ENCODE data around the gene PPM1L. TPM values are rescaled to one million over a fixed set of nuclear protein-coding genes. Genes with fewer than 3 reads are reported as not detected.

Gene PPM1L
- total RNA-seq, 4 donors from 2014 or later, result 30.8 to 88.1 (median 52.7) TPM

DNA sequence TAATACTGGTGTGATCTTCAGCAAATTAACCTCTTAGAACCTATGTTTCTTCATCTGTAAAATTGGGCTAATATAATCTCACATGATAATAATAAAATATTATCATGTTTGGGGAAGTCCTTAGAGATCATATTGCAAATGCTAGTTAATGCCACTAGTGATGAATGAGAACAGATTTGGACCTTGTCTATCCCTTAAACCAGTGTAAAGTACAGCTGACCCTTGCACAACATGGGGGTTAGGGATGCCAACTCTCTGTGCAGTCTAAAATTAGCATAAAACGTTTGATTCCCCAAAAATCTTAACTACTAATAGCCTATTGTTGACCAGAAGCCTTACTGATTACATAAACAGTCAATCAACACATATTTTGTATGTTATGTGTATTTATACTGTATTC lies 207.9 kb downstream of the PPM1L start:
- DNase-seq (ENCODE audit: extremely low spot score), result no peak
- Histone ChIP-seq H3K4me3 (no peak overlapping the region), H3K9me3 (no peaks in the 10 kb centered on the region), H3K4me1 (no peaks in the 10 kb centered on the region), H3K36me3 (peaks cover 0 to 3% (median 0%) of the 10 kb centered on the region in 4 donors), H3K27ac (replicated peaks in 1 of 4) (no peak overlapping the region), H3K27me3 (no peaks in the 10 kb centered on the region)
- intact Hi-C loops (cut with DNase I), result no loop called here
- WGBS, result 0% methylated on average over 1 of the region's 1 CpG
- no peak for TF ChIP-seq POLR2A (IDR thresholded peaks at IDR 0.05; ENCODE audit: low read depth)
- TF ChIP-seq, protein P1, sequence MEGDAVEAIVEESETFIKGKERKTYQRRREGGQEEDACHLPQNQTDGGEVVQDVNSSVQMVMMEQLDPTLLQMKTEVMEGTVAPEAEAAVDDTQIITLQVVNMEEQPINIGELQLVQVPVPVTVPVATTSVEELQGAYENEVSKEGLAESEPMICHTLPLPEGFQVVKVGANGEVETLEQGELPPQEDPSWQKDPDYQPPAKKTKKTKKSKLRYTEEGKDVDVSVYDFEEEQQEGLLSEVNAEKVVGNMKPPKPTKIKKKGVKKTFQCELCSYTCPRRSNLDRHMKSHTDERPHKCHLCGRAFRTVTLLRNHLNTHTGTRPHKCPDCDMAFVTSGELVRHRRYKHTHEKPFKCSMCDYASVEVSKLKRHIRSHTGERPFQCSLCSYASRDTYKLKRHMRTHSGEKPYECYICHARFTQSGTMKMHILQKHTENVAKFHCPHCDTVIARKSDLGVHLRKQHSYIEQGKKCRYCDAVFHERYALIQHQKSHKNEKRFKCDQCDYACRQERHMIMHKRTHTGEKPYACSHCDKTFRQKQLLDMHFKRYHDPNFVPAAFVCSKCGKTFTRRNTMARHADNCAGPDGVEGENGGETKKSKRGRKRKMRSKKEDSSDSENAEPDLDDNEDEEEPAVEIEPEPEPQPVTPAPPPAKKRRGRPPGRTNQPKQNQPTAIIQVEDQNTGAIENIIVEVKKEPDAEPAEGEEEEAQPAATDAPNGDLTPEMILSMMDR (IDR thresholded peaks at IDR 0.05), result no peak
- TF ChIP-seq EP300 (IDR thresholded peaks at IDR 0.05), result no peak
- TF ChIP-seq POLR2AphosphoS5 (IDR thresholded peaks at IDR 0.05), result no peak

DNA sequence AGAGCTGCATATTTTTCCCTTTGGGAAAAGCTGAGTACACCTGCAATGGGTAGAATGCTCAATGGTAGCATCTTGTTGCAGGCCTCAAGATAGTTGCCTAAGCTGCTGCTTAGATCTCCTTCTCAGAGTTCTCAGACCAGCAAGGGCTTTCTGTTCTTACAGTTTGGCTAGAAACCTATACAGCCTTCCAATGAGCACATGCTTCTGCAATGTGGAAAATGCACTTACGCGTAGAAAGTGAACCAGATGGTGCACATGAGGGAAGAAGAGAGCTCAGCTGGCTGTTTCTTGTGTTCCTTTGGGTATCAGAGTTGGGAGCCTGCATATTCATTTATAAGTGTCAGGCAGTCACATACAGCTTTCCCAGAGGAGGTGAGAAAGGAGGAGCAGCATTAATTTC lies 212.7 kb downstream of the PPM1L start:
- intact Hi-C loops (cut with DNase I), result no loop called here
- H3K27me3 ChIP-seq, result no peaks in the 10 kb centered on the region
- no peak overlapping the region for H3K27ac ChIP-seq (replicated peaks in 1 of 4)
- no peaks in the 10 kb centered on the region for H3K4me1 ChIP-seq
- no peaks in the 10 kb centered on the region for H3K9me3 ChIP-seq
- WGBS, result 29% methylated on average over 2 of the region's 2 CpGs
- DNase-seq (ENCODE audit: extremely low spot score), result no peak
- peaks cover 0 to 3% (median 0%) of the 10 kb centered on the region in 4 donors for H3K36me3 ChIP-seq
- H3K4me3 ChIP-seq, result no peak overlapping the region
- TF ChIP-seq POLR2A (IDR thresholded peaks at IDR 0.05; ENCODE audit: low read depth), result no peak

DNA sequence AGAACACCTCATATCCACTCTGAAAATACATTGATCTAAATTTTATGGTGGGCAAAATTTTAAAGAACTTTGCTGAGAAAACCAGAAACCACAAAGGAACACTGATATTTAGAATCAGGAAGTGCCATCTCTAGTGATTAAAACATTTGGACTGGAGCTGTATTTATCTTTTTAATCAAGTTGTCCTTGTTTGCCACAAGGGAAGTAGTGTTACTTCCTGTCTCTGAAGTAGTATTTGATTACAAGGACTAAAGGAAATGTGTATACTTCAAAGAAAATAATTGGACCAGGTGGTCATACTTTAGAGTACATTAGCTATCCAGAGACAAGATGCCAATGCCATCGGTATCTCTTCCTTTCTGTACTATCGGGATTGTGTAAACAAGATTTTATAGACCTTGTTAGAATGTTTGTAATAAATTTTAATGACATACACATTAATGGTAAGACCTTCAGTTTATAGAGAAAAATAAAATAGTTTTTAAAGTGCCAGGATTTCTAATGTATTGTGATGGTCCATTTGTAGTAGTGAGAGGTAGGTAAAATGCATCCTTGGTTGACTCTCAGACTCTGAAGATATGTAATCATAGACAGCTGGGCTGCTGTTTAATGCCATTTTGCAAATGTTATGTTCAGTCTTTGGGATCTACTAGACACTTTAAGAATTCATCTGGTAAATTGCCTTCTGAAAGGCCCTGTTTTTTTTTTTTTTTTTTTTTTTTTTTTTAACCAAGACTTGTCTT lies 217.2 kb downstream of the PPM1L start:
- Histone ChIP-seq H3K4me3 (no peak overlapping the region), H3K9me3 (no peaks in the 10 kb centered on the region), H3K36me3 (no peaks in the 10 kb centered on the region), H3K4me1 (no peaks in the 10 kb centered on the region), H3K27me3 (no peaks in the 10 kb centered on the region), H3K27ac (replicated peaks in 1 of 4) (no peak overlapping the region)
- TF ChIP-seq EP300 (IDR thresholded peaks at IDR 0.05) (no peak), POLR2AphosphoS5 (IDR thresholded peaks at IDR 0.05) (no peak), POLR2A (IDR thresholded peaks at IDR 0.05; ENCODE audit: low read depth) (no peak)
- TF ChIP-seq, protein P1 (IDR thresholded peaks at IDR 0.05), result no peak
- 74% methylated on average over 2 of the region's 2 CpGs for WGBS
- intact Hi-C loops (cut with DNase I), result no loop called here
- no peak for DNase-seq (ENCODE audit: extremely low spot score)

DNA sequence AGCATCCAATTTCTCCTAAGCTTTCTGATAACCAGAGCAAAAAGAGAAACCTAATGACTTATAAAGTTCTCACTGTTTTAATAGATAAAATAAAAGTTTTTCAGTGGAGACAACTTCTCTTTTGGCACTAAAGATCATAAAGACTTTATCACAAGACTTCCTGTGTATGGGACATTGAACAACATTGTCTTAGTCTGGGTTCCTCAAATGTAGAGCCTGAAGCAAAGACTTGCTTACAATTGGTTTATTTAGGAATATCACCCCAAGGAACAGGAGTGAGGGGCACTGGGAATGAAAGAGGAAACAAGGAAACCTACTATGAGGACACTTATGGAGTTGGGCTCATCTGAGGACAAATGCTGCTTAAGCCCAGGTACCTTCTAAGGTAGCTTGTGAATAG lies 221.7 kb downstream of the PPM1L start:
- no peak overlapping the region for H3K27ac ChIP-seq (replicated peaks in 1 of 4)

DNA sequence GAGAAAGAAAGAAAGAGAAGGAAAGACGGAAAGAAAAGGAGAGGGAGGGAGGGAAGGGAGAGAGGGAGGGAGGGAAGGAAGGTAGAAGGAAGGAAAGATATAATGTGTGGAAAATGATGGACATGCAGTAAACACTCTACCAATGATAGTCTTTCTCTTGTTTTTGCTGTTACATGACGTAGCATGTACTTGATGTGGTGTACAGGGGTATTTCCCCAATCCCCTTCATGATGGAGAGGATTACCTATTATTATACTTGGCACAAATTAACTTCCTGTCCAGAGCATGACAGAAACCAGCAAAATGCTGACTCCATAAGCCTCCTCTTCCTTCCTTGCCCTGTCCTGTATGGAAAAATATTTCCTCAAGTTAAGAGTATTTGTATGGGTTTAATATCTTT lies 224.7 kb downstream of the PPM1L start:
- no peaks in the 10 kb centered on the region for H3K27me3 ChIP-seq
- no peak overlapping the region for H3K27ac ChIP-seq (replicated peaks in 1 of 4)
- 73% methylated on average over 2 of the region's 2 CpGs for WGBS
- H3K4me1 ChIP-seq, result no peaks in the 10 kb centered on the region
- TF ChIP-seq EP300 (IDR thresholded peaks at IDR 0.05) (no peak), POLR2A (IDR thresholded peaks at IDR 0.05; ENCODE audit: low read depth) (no peak), POLR2AphosphoS5 (IDR thresholded peaks at IDR 0.05) (no peak)
- TF ChIP-seq, protein P1 (IDR thresholded peaks at IDR 0.05), result no peak
- no peaks in the 10 kb centered on the region for H3K9me3 ChIP-seq
- intact Hi-C loops (cut with DNase I), result no loop called here
- no peak for DNase-seq (ENCODE audit: extremely low spot score)
- no peaks in the 10 kb centered on the region for H3K36me3 ChIP-seq
- H3K4me3 ChIP-seq, result no peak overlapping the region

More for the DNA sequence above, 221.7 kb downstream of the PPM1L start:
- intact Hi-C loops (cut with DNase I), result no loop called here
- no peaks in the 10 kb centered on the region for H3K27me3 ChIP-seq
- H3K4me1 ChIP-seq, result no peaks in the 10 kb centered on the region
- TF ChIP-seq, protein P1 (IDR thresholded peaks at IDR 0.05), result no peak
- TF ChIP-seq POLR2AphosphoS5 (IDR thresholded peaks at IDR 0.05), result no peak
- no peak for TF ChIP-seq POLR2A (IDR thresholded peaks at IDR 0.05; ENCODE audit: low read depth)
- TF ChIP-seq EP300 (IDR thresholded peaks at IDR 0.05), result no peak
- no peak overlapping the region for H3K4me3 ChIP-seq
- H3K36me3 ChIP-seq, result no peaks in the 10 kb centered on the region
- no peak for DNase-seq (ENCODE audit: extremely low spot score)
- no peaks in the 10 kb centered on the region for H3K9me3 ChIP-seq
